GM21367 (cell line): ENCODE measurements around the gene MED12L.

Experiments used
- ATAC-seq: cut with Tn5 transposase; IDR thresholded peaks from one replicate; pipeline ENCODE4 v1.9.1; 2021; ENCODE audit not compliant: unreplicated experiment

Gene MED12L

DNA sequence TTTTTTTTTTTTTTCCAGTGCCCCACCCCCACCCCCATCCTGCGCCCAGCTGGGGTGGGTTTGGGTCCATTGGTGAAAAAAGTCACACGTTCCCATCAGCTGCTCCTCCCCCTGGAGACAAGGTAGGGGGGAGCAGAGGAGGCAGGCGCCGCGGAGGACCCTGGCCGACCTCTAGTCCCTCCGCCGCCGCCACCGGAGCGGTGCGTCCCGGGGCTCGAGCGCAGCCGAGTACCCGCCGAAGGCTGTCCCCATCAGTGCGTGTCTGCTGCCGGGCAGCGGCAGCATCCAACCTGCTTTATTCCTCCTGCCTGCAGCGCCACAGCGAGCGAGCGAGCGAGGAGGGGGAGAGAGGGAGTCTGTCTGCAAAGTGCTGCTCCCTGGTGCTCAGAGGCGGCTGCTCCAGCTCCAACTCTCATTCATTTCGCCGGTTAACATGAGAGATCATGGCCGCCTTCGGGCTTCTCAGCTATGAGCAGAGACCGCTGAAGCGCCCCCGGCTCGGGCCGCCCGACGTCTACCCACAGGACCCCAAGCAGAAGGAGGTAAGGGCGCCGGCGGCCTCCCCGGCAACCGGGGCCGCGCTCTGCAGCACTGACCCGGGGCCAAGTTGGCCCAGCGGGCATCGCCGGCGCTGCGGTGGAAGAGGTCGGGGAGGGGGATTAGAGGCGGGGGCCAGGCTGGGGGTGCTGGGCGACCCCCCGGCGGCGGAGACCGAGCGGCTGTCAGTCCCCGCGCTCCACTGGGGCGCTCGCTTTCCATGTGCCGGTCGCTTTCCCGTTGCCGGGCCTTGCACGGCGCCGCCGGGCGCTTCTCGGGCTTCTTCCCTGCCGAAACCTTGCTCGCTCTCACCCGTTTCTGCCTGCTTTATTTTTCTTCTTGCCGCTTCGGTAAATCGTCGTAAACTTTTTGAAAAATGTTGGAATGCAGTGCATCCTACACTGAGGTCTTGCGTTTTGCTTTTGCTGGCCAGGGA lies 1.3 kb downstream of the MED12L start:
- peak; percentile 74 for ATAC-seq

DNA sequence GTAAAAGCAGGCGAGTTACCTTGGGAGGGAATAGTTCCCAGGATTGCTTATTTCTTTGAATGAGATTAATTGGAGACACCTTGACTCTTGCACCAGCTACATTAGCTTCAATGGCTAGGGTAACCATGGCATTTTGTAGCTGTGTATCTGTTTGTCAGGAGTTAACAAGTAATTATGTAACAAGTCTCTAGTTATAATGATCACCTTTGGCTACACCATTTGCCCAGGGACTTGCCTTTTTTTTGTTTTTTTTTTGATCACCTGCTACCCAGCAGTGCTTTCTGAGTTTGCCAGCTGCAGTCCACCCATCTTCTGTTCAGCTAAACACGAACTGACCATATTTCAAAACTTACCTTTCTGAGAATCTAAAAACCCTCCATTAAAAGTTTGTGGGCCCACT lies 2.2 kb downstream of the MED12L start:
- ATAC-seq = no peak

DNA sequence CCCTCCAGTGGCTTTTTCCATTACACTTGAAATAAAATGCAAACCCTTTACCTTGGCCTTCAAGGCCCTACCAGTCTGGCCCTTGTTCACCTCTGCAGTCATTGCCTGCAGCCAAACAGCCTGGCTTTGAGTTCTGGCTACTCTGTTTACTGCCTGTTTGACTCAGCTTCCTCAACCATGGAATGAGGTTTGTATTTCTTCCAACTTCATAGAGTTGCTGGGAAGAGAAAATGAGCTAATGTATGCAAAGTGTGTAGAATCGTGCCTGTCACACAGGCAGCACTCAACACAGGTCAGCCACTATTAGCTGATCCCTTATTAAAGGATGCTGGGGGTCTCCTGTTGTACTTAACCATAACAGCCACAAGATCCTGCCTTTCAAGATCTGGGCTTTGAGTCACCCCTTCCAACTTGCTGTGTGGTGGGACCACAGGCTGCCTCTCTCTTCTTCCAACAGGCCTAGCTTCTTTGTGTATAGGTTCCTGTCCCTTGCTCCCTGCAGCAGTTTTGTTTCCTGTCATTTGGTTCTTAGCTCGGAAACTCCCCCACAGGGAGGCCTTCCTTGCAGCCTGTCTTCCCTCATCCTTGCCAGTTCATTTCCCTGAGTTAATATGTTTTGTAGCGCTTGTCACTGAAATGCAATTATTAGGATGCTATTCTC lies 6.4 kb downstream of the MED12L start:
- no peak for ATAC-seq

DNA sequence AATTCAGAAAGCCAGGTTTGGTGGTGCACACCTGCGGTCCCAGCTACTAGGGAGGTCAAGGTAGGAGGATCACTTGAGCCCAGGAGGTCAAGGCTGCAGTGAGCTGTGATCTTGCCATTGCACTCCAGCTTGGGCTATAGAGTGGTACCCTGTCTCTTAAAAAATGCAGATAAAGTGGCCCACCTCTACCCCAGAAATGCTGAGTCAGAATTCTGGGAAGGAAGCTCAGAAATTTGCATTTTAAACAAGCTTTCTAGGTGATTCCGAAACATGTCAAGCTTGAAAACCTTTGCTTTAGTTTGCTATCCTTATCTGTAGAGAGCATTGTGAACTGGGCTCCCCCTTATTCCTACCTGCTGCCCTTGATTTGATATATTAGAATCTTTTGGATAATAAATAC lies 7.7 kb downstream of the MED12L start:
- ATAC-seq = no peak

DNA sequence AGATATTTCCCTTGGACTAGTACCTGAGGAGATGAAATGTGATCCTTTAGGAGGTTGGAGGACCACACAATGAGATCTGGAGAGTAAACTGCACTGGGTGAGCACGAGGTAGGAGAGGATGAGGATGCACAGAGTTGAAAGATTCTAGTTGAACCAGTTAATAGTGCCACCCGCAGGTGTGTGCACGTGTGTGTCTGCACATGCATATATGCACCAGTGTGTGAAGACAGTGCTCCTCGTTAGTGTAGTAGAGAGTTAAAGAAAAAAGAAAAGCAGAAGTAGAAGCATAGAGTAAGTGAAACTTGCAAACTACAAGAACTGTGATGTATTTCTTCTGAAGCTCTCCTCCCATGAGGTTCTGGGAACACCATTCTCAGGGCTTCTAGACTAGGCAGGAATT lies 8.4 kb downstream of the MED12L start:
- ATAC-seq = peak; percentile 80

DNA sequence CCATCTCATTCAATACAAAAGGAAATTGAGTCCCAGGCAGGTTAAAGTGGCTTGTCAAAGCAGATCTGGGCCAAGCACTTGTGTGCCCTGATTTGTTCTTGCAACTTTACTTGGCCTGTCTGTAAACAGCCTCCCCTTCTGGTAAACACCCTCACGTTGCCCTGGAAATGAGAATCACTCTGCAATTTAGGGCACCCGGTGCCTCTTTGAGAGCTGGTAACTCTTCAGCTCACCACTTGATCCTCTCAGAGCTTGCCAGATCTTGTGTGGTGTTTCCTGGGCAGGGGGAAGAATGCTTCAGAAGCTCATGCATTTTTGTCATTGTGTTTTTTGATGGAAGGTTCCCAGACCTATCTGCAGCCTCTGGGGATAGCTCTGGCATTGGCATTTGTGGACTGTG lies 11.3 kb downstream of the MED12L start:
- ATAC-seq = no peak

DNA sequence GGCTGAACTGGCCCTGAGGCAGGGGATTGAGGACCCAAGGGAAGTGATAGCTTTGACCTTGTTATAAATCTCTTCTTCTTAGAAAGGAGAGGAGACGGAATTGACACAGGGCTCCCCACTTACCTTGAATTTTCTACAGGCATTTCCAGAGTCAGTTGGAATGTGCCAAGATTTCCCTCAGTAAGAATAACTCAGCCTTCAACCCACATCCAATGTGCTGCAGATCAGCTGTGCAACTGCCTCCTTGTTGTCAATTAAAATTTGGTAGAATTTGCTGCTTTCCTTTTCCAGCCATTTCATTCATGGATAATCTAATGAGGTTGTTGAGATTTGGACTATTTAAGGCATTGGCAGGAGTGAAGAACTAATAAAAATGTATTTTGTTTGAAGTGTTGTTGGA lies 14.6 kb downstream of the MED12L start:
- no peak for ATAC-seq

DNA sequence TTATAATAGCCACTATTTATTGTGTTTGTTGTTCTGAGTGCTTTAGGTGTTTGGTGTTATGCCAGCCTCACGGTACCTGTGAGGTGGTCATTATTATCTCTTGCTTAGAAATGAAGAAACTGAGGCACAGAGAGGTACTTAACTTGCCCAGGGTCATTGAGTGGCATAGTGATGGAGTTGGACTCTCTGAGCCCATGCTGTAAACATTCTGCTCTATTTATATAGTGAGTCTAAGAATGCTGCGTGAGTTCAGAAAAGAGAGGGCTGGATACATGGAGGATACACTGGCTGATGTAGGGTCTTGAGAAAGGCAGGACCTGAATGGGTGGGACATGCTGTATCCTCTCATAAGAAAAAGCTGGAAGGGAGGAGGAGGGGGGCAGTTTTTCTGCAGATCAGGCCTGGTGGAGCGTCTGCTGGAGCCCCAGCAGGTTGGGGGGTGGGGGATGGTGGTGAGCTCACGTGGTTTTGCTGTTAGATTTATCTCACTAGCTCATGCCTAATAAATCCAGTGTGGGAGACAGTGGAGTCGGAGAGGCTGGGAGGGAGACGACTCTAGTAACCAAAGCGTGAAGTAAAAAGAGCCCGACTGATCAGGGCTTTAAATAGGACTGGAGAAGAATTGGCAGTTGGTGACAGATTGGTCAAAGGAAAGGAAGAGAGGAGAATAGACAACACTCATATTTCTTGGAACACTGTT lies 16.0 kb downstream of the MED12L start:
- no peak for ATAC-seq

DNA sequence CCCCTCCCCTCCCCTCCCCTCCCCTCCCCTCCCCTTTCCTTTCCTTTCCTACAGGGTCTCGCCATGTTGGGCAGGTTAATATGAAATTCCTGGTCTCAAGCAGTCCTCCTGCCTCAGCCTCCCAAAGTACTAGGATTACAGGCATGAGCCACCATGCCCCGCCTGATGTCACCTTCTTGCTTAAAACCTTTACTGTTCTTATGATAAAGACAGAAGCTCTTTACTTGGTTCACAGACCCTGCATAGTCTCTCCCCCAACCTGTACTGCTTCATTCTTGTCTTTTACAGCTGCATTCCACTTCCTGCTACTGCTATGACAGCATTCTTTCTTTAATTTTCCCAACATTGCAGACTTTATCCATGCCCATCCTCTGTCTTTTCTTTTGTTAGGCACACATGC lies 20.8 kb downstream of the MED12L start:
- no peak for ATAC-seq

DNA sequence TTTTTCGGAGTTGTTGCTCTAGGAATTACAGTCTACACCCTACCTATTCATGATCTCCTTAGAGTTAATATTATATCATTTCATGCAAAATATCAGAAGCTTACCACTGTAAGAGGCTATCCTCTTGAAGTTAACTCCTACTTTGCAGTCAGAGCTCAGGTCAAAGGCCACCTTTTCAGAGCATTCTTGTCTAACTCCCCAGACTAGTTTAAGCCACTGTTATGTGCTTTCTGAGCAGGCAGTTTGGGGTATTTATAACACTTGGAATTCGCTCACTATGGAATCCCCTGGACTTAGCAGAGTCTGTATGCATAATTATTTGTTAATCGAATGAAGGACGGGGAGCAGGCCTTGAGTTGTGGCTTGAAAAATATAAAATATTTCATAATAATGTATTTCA lies 21.7 kb downstream of the MED12L start:
- ATAC-seq = no peak

DNA sequence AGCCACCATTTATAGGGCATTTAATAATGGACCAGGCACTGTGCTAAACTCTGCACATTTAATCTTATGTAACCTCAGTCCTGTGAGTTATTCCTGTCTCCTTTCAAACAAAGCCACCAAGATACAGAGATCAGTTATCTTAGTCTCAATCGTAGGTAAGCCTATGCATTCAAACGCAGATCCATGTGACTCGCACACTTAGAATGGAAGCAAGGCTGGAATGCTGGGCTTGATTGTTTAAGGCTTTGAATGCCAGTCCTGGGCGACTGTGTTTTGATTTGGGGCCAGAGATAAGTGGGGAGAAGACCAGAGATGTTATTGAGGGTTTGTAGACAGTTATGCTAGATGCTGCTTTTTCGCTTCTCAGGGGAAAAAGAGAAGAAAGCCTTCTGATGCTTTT lies 22.2 kb downstream of the MED12L start:
- ATAC-seq = no peak

DNA sequence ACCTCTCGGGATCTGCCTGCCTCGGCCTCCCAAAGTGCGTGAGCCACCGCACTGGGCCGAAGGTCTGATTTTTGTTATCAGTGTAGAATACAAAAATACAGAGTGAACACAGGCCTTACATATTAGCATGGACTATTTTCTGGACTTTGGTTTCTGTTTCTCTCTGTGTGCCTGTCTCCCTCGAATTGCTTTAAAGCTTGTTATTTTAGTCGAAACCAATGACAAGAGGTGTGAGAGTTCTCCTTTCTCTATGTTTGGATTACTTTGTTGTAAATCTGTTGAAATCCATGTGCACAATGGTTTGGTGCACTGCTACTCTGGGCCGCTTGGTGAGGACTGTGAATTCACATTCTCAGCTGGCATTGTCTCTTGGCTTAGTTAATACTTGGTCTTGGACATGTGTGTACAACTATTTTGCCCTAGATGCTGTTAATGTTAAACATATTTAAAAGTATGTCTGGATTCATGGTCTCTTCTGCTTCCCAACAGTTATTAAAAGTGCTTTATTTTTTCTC lies 23.9 kb downstream of the MED12L start:
- ATAC-seq = no peak

DNA sequence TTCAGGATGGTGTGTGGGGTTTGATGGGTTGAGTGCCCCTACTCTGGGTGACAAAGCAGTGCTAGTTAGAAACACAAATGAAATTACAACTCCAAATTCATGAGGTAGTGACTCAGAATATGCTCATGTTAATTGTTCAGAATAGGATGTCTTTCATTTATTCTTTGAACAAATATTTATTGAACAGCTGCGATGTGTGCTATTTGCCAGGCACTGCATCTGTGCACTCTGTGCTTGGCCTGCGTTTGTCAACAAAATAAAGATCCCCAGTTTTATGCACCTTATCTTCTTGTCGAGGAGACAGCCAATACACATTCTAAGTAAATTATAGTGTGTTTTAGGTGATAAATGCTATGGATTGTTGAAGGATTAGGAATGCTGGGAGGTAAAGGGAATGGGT lies 27.3 kb downstream of the MED12L start:
- no peak for ATAC-seq

DNA sequence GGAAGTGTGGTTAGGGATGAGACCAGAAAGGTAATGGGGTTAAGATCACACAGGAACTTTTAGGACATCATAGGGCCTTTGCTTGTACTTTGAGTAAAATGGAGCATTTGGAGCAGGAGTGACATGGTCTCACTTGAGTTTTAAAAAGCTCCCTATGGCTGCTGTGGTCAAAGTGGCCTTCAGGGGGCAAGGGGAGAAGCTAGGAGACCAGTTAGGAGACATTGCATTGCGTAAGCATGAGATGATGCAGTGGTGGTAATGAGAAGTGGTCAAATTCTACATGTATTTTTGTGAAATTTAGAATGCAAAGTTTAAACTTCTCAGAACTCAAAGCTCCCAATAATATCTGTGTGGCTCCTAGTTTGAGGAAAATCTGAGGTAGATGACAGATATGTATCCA lies 27.9 kb downstream of the MED12L start:
- no peak for ATAC-seq

DNA sequence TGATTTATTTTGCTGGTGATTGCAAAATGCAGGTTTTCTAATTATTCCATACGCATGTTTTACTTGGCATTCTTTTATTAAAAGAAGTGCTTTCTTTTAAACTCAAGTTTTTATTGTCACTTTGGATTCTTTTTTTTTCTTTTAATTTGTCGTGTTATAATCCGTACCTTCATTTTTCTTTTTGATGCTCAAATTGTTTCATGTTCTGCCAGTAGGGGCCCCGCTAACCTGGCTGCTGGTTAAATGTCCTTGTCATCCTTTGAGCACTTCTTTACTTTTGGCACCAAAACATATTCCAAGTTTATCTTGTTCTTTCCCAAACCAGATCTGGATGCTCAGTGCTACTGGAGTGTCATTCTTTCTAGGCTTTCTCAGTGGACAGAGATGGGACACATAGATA lies 31.6 kb downstream of the MED12L start:
- no peak for ATAC-seq

DNA sequence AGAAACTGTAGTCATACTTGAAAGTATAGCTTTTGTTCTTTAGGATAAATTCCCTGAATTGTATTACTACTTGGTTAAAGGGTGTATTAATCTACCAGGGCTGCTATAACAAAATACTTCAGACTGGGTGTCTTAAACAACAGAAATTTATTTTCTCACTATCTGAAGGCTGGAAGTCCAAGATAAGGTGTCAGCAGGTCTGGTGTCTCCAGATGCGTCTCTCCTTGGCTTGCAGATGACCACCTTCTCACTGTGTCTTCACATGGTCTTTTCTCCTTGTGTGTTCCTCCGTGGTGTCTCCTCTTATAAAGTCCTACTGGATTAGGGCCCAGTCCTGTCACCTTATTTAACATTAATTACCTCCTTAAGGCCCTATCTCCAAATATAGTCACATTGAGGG lies 33.7 kb downstream of the MED12L start:
- ATAC-seq = no peak

DNA sequence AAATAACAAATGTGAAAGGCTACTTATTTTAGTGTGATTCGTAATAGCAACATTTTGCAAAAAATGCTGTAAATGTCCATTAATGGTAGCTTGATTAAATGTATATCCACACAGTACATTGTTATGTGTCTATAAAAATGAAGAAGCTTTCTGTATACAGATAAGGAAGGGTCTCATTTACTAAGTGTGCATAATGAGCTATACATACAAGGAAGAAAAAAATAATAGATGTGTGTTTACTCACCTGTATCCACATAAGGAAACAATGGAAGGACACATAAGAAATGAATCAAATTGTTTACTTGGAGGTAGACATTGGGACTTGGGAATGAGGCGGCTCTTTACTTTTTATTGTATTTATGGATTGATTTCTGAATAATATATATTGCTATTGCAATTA lies 34.9 kb downstream of the MED12L start:
- no peak for ATAC-seq

DNA sequence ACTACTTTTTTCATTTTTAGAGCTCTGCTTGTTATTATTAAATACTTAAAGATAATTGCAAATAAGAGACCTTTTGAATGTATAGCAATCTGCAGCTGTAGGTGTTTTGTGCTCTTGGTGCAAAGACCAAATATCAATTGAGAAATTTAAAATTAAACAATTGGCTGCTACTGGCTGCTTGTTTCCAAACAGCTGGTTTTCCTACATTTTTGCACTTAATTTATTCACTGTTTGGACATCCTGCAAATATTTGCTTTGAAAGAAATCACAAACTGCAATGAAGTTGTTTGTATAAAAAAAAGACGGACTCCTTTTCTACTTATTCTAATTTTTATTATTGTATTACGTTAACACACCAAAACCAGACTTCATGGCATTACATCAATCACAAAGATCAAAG lies 35.6 kb downstream of the MED12L start:
- no peak for ATAC-seq

DNA sequence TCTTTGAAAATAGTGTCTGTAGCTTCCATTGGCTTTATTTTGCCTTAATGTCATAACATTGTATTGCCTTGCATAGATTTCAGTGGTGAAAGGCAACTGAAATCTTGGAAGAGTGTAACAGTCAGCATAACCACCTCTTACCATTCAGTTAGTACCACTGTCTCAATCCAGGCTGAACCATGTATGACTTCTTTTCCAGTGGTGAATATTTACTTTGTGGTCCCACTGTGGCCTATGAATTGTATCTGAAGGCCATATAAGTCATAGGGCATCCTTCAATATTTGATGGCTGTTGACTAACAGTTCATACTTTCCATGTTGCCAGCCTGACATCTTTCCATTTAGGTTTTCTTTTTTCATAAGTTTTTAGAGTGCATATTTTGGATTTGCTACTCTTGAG lies 38.4 kb downstream of the MED12L start:
- ATAC-seq = no peak

DNA sequence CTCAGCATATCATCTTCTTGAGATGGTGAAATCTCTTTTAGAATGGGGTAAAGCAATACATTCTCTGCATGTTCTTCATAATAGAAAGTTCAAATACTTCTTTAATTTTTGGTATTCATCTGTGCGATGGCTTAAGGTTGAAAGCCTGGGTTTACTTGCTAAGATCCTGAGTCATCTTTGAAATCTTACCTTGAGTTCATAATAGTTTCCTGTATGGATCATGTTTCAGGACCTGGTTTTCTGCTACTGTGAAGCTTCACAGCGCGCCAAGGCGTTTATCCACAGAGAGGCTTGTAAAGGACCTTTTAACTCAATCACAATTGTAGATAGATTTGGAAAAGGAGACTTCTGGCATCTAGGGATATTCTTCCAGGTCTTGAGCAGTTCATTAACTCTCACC lies 39.0 kb downstream of the MED12L start:
- no peak for ATAC-seq

DNA sequence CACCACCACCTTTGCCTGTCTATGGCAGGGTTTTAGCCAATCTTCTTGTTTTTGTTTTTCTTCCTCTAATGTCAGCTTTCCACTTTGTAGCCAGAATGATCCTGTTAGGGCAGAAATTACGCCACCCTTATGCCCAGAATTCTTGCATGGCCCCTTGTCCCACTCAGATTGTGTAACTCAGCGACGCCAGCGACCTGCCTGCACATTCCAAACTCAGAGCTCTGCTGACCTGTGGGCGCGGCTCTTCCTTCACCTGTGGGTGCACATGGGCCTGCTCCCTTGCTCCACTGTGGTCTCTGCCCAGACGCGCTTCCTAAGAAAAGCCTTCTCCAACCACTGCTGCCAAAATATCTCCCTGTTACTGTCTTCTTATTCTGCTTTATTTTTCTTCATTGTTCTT lies 45.0 kb downstream of the MED12L start:
- ATAC-seq = no peak

DNA sequence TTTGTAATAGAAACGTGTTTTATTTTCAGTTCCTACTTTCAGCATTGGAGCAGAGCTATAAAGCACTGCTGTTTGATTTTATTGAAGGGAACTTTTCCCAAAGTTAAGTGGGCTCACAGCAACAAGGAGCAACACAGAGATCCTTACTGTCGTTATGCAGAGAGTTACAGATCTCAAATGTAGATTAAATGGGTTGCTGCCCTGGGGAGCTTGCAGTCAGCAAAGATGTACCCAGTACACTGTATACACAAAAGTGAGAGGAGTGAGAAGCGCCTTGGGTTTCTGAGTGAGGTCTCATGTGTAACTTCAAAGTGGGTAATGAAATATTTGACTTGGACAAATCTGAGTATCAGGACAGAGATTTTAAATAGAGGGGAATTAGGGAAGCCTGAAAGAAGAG lies 47.7 kb downstream of the MED12L start:
- ATAC-seq = no peak
